ENCODE data around the gene TDRKH.
"Not testable (repeated sequence)": the region's sequence is repeated elsewhere in the genome, so short reads cannot be mapped to it uniquely, and the experiment has no call there.

Gene TDRKH

DNA sequence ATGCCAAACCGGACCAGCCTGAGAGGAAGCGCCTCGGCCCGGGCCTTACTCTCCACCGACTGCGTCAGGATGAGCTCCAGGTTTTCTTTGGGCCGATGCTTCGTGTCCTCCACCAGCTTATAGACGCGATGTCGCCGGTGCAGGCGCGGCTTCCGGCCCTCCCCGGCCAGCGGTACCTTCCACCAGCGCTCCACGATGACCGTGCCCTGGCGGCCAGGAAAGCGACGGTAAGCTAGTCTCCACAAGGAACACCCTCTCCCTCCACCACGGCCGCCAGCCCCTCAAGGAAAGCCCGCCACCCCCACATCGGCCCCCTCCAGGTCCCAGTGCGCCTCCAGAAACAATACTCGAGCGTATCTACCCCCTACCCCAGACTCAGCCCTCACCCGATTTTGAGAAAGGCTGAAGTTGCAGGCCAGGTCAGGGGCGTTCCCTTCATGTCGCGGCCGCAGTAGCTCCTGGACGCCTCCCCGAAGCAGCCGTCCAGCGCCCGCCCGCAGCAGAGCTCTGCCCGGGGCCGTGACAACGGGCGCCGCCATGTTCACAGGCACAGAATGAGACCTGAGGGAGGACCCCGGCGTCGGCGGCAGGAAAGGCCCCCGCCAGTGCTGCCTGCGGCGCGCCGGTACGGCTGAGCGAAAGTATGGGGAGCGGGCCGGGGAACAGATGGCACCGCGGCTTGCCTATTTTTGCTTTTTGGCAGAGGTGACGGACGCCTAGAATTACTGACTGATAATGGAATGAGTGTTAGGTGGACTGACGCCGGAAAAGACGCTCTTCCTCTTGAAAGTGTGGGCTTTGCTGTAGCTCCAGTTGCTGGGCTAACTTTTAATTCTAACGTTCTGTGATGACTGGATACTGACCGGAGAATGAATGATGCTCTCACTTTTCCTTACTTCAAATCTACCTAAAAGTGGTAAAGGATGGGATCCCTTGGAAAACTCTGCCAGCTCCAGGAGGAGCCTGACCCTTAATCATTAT is 27.1 kb downstream of the TDRKH start, which contains the start of gene MRPL9:
Gene MRPL9, minus strand, starts transcription at position 556 of the 981 bp plus-strand sequence. Its CDS starts 17 bp downstream, at position 539.
- DNase-seq (ENCODE audit: low spot score): peak; percentile 51

DNA sequence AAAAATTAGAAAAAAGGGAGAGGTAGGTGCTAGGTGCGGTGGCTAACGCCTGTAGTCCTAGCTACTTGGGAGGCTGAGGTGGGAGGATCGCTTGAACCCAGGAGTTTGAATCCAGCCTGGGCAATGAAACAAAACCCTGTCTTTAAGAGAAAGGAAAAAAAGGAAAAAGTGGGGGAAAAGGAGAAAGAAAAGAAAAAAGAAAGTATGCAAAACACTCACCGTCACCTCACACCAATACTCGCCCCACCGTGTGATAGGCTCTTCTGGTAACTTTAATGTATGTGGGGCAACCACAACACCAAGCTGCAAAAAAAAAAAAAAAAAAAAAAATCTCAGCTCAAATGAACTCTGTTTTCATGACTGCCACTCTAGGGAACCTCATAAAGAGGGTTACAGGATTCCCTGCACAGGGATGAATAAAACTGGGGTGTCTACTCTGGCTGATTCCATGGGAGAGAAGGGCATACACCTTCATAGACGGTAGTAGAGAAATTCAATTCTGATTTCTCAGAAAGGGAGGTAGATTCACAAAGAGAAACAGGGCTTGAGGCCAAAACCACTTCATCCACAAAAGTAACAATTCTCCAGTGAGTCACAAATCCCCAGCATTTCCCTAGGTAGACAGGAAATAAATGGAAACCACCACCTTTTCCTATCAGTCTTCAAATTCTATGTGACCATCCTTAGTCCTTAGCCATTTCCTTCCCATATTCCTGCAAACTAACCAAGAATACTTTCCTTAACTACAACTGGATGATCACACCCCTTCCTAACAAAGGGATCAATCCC is 29.5 kb downstream of the TDRKH start:
- no peak for DNase-seq (ENCODE audit: low spot score)

DNA sequence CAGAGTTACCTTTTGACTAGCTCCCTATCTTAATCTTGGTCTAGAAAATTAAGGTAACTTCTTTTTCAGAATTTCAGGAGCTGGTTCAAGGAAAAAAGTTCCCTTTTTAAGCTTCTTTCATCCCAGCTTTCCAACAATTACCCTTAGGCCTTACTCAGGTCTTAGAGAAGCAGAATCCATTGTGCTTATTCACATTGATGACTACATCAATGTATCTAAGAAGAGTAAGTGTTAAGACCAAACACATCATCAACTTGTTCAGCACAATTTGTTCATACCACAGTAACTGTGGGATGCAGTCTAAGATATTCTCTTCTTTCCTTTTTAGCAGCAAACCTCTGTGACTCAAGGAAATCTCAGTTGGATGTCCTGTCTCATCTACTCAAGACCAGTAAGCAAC is 31.1 kb downstream of the TDRKH start:
- DNase-seq (ENCODE audit: low spot score): no peak

GRCh38 chr1:151756291-151756690 is 34.0 kb downstream of the TDRKH start:
- DNase-seq (ENCODE audit: low spot score): no peak

DNA sequence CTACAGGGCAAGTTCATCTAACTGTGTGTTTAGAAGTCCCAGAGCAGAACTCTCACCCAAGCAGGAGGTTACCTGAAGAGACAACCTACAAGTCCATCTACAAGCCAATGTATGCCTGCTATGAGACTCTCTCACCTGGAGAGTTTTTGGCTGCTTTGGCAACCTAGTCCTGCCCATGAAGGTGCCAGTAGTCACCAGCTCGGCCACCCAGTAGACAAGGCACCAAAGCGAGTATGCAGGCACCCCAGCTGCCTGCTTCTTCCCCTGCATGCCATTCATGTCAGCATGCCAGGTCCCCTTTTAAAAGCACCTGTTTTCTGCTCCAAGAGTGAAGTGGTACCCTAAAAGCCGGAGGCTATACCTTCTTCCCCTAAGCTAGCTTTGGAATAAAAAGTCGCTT is 48.8 kb downstream of the TDRKH start:
- no peak for DNase-seq (ENCODE audit: low spot score)

DNA sequence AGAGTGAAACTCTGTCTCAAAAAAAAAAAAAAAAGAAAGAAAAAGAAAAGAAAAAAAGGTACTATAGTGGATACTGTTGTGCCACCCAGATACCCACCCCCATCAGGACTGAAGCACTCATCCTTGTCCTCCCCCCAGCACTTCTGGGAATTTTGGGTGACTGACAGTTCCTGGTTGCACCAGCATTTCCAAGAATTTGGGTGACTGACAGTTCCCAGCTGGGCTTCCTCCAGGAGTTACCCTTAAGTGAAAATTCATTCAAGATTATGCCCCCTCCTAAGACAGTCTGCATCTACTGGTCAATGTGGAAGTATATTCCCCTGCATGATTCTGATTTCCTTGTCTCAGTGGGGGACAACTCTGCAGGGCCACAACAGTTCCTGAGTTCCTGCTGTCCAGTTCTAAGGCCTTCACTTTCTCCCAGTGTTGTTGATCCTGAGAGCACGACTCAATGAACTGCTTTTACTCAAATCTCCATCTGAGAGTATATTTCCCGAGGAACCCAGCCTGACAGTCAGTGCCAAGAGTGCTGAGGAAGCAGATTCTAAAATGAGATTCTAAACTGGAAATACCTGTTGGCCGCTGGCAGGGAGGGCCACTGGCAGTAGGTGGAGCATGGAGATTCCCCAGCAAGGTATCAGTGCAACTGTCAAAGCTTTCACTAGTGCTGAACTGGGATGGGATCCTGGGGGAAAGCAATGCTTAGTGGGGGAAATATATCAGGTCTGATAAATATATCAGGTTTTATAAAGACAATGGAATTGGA is 50.5 kb downstream of the TDRKH start:
- DNase-seq (ENCODE audit: low spot score): no peak

DNA sequence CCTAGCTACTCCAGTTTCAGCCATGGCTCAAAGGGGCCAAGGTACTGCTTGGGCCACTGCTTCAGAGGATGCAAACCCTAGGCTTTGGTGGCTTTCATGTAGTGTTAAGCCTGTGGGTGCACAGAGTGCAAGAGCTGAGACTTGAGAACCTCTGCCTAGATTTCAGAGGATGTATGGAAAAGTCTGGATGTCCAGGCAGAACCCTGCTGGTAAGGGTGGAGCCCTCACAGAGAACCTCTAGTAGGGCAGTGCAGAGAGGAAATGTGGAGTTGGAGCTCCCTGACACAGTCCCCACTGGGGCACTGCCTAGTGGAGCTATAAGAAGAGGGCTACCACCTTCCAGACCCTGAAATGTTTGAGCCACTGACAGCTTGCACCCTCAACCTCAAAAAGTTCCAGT is 52.8 kb downstream of the TDRKH start:
- no peak for DNase-seq (ENCODE audit: low spot score)

GRCh38 chr1:151737026-151737425 is 53.3 kb downstream of the TDRKH start:
- no peak for DNase-seq (ENCODE audit: low spot score)

- not testable (repeated sequence) for DNase-seq (ENCODE audit: low spot score)
Observed at GRCh38 chr1:151733995-151734394, 56.3 kb downstream of the TDRKH start.

DNA sequence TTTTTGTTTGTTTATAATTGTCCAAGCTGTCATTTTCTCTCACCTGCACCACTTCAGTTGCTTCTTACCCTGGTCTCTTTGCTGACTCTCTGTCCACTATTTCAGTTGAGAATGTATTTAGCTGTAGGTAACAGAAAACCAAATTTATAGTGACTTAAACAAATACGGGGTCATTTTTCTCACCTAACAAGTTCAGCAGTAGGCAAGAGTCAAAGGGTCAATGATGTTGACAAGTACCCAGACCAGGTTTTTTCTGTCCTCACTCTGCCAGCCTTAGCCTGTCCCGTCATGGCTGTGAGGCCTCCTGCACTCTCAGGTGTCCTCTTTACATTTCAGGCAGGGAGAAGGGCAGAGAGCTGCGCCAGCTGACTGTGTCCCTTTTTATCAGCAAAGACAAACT is 57.2 kb downstream of the TDRKH start:
- no peak for DNase-seq (ENCODE audit: low spot score)

DNA sequence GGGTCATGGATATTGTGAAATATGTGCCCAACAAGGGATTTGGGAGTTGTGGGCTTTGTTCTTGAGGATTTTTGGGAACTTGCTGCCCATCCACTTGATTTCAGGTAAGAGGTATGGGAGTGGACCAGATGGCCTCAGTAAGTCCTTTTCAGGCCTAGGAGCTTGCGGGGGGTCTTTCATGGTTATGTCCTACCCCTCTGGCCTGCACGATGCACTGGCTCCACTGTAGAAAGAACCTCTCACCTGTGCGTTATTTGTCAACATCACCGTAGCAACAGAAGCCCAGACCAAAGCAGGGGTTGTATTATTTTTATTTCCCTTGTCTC is 60.4 kb downstream of the TDRKH start:
- no peak for DNase-seq (ENCODE audit: low spot score)

GRCh38 chr1:151729157-151729965 is 60.9 kb downstream of the TDRKH start:
- DNase-seq (ENCODE audit: low spot score): no peak

- peak; percentile 39 for DNase-seq (ENCODE audit: low spot score)
Observed at GRCh38 chr1:151728151-151729054, 61.9 kb downstream of the TDRKH start.

GRCh38 chr1:151723726-151724370 is 66.5 kb downstream of the TDRKH start:
- DNase-seq (ENCODE audit: low spot score): no peak

Measured in pons (tissue), 1 donor.